ENCODE results near the gene RTRAF. TPM values are rescaled to one million over a fixed set of nuclear protein-coding genes. Genes with fewer than 3 reads are reported as not detected.

Gene RTRAF
- total and polyA plus RNA-seq, 2 experiments from 2014 or later = 150 to 729 TPM

GRCh38 chr14:51972566-51972965, 16.8 kb upstream of the RTRAF start:
- Histone ChIP-seq H4K20me1 (replicated peaks; ENCODE audit: insufficient read depth) (no peaks in the 10 kb centered on the region), H3K9me2 (ENCODE audit: insufficient read depth) (no peaks in the 10 kb centered on the region), H3K4me2 (no peak overlapping the region), H3K4me3 (no peak overlapping the region), H3K4me1 (ENCODE audit: insufficient read depth) (no peaks in the 10 kb centered on the region), H3K27ac (ENCODE audit: low read depth) (no peak overlapping the region), H3K36me3 (ENCODE audit: insufficient read depth) (no peaks in the 10 kb centered on the region), H3F3A (replicated peaks; ENCODE audit: low read depth) (no peaks in the 10 kb centered on the region), H3K79me2 (replicated peaks; ENCODE audit: insufficient read depth) (no peaks in the 10 kb centered on the region), H2AFZ (no peak overlapping the region), H3K27me3 (ENCODE audit: insufficient read depth) (no peaks in the 10 kb centered on the region)
- Mint-ChIP-seq H3K4me1 (peaks cover 2% of the 10 kb centered on the region; the same call in 1 of the 3 replicates), H3K36me3 (ENCODE audit: low read depth) (no peaks in the 10 kb centered on the region), H3K27me3 (ENCODE audit: insufficient read depth, low read depth, poor library complexity) (no peaks in the 10 kb centered on the region), H3K27ac (no peak overlapping the region), H3K9me3 (no peaks in the 10 kb centered on the region), H3K4me3 (no peak overlapping the region)
- DNase-seq (ENCODE audit: low spot score) = no peak
- TF ChIP-seq NANOG (IDR thresholded peaks at IDR 0.05; ENCODE audit: borderline replicate concordance) (no peak), POLR2AphosphoS5 (IDR thresholded peaks at IDR 0.05; ENCODE audit: low read depth) (no peak), EZH2 (IDR thresholded peaks at IDR 0.05; ENCODE audit: low read depth, unreplicated experiment) (no peak), REST (IDR thresholded peaks at IDR 0.05; ENCODE audit: unreplicated experiment) (no peak), JUNB (IDR thresholded peaks at IDR 0.05; ENCODE audit: unreplicated experiment) (no peak), ZNF114 (CRISPR knock-in tag; IDR thresholded peaks at IDR 0.05) (no peak), STAT1 (IDR thresholded peaks at IDR 0.05; ENCODE audit: unreplicated experiment) (no peak), CREB1 (CRISPR knock-in tag; IDR thresholded peaks at IDR 0.05; ENCODE audit: low read depth) (no peak), EZH2phosphoT487 (IDR thresholded peaks at IDR 0.05; ENCODE audit: unreplicated experiment) (no peak), ZNF331 (CRISPR knock-in tag; IDR thresholded peaks at IDR 0.05; ENCODE audit: low read depth) (no peak), ZNF462 (CRISPR knock-in tag; IDR thresholded peaks at IDR 0.05) (no peak)
- ATAC-seq = no peak
